Stimulated activated naive CD4-positive, alpha-beta T cell treated with Interleukin-2 at 50 U/mL for 16 hours (primary cell): ENCODE results near the gene ABCC3.

Experiments used
- DNase-seq: peaks from one replicate; lab custom pipeline; 2025; lab: John Stamatoyannopoulos, UW

ABCC3 gene

DNA sequence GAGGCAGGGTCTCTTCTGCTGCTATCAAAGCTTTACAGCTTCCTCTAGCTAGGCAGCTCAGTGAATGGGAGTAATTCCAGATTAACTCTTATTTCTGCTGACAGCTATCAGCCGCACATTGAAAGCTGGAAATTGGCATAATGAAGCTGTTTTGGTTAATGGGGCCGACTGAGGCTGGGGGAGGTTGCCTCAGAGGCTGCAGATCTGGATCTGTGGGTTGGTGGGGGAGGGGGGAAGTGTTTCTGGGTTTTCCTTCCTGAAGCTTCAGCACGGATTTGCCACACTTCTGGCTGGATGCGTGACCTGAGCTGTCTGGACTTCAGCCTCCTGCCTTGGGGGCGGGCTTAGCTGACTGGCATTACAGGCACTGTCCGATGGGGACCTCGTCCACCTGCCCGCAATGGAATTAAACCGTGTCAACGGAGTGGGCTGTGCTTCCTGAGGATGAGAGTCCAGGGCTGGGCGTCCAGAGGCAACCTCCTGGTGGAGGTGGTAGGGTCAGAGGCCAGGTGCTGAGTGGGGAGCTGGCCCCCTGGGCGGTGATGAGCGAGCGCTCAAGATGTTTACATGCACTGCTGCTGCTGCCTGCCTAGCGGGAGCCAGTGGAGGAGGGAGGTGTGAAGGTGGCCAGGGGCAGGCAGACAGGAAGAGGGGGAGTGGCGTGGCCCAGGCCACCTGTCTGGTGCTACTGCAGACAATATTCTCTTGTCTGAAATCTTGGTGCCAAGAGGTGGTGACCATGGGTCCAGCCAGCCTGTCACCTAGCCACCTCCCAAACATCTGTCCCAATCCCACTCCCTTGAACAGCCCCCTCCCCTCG lies 6.7 kb upstream of the ABCC3 start:
- no peak for DNase-seq

DNA sequence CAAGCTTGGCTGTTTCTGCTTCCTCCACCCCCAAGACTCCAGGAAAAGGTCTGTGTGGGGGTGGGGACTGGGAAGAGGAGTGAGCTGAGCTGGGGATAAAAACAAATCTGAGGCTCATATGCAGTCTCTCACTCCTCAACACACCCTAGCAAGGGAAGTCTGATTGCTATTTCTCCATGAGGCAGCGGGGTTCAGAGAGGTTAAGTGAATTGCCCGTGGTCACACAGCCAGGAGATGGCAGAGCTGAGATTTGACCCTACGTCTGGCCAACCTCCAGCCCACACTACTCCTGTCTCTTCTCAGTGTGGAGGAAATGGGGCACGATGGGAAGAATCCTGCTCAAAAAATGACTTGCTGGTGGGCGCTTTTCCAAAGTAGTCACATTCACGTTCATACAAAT lies 4.8 kb upstream of the ABCC3 start:
- no peak for DNase-seq

DNA sequence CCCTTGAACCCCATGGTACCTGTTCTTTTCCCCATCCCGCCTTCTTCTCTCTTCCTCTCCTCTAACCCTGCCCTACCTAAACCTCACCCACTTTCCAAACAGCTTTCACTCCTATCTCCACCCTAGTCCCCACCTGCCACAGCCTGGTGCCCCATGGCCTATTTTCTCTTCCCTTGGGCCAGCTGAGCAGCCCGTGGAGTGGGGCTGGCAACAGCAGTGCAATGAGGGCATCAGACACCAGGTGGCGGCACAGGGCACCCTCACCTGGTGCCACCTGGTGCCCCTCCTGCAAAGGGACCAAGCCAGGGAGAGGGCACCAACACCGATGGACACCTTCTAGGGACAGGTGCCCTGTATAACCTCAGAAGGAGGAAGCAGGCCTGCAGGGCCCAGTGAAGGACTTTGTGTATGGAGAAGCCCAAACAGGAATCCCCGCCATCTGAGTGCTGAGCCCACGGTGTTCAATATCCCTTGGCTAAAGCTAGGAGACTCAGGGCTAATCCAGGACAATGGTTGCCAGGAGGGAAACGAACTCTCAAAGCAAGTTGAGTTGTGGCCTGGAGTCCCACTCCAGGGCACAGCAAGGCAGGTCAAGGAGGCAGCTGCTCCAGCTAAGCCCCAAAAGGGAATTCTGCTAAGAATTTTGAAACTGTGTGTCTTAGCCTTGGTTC lies 4.0 kb upstream of the ABCC3 start:
- peak; percentile 31 for DNase-seq

DNA sequence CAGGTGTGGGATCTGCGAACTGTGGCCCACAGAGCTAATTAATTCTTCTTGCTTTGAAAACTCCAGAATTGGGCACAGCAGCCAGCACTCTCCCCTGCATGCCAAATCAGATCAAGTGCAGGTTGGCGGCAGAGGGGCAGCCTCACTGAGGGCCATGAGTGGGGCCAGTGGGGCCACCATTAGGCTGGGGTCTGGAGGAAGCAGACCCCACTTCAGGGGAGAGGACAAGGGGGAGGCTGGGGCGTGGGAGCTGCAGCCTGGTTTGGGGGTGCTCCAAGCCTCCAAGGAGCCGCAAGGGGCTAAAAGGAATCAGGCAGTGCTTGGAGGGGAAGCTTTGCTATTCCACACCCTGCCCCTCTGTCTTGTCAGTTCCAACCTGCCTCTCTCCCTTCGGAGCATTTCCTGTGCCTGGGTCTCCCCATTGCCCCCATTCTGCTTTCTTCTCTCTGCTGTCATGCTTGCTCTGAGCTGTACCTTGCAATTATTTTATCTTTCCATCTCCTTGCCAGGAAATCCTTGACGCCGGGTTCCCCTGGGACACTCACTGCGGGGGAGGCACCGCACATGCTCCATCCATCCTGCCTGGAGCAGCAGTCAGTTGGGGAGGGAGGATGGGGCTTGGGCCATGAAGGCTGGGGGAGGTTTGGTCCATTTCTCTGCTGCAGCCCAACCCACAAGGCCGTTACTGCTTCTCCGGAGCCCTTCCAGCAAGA lies 3.3 kb upstream of the ABCC3 start:
- DNase-seq: no peak

DNA sequence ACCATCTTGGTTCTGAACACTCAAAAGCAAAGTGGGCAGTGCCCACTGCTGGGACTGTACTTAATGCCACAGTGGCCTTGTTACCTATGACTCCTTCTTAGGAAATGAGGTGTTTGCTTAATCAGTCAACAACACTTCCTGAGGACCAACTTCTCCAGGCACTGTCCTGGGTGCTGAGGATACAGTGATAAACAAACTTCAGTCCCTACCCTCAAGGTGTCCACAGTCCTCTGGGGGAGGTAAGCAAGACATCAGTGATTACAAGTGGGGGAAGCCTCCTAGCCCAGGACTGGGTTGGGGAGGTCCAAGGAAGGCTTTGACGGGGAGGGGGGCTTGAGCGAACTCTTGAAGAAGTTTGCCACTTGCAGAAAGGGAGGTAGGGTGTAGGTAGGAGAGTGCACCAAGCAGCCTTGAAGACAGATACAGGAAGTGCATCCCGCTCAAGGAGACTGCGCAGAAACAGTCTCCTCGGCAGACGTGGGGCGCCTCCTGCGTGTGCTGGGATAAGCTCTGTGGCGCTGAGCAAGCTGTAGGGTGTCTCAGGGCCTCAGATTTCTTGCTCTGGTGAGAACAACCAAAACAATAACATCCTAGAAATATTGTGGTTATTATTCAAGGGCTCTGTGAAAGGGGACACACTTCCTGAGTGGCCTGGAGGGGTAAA lies 2.6 kb upstream of the ABCC3 start:
- DNase-seq: no peak

DNA sequence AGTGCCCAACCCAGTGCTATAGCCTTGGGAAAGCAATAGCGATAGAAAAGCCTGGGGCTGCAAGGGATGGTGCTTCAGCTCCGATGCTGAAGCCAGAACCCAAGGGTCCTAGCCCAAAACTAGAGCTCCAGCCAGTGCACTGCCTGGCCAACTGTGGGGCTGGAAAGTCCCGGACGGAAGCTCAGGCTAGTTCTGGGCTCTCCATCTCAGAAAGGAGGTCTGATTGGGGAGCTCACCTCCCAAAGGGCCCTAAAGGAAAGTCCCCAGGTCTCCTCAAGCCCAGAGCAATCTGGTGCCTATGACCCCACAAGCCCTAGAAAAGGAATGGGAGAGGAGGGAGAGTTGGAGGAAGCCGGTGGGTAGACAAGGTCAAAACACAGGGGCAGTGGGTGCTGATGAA lies 2.0 kb upstream of the ABCC3 start:
- no peak for DNase-seq

DNA sequence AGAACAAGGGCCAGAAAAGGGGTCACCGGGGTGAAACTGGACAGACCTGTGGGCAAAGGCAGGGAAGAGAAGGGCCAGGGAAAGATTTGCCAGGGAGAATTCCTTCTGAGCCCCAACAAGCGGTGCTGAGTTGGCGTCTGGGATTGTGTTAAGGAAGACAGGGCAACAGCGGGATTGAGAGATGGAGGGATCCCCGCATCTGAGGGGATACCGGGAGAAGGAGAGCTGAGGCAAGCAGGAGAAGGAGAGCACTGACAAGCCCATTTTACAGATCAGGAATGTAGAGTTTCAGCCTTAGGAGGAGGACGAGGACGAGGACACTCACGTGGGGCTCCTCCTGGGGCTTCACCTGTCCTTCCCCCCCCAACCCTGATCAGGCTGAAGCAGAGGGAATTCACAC lies 998 bp upstream of the ABCC3 start:
- DNase-seq: no peak

DNA sequence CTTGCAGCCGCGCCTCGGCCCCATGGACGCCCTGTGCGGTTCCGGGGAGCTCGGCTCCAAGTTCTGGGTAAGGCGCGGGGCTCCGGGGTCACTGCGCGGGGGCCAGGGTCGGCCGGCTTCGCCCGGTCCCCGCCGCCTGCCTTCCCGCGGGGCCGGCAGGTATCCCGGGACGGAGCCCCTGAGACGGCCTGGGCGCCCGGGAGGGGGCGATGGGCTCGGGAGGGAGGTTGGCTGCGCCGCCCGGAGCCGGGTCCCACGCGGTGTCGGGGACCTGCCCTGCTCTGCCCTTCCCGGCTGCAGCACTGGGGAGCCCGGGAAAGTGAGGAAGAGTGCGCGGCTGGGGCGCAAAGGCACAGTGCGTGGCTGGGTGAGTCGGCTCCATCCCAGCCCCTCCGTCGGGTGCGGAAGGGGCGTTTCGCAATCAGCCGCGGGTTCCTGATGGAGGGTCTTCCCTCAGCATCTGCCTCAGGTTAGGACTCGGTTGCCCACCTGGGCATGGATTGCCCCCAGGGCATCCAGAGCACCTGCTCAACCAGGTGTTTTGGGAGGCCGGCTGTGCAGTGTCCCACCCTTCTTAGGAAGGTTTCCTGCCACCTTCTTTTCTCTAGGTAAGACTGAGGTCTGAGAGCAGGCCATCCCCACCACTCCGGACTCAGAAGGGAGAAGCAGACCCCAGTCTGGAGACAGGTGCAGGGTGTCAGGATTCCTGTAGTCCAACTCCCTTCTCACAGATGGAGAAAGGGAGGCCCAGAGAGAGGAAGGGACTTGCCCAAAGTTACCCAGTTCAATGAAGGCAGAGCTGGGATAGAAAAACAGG lies 442 bp downstream of the ABCC3 start:
- DNase-seq: no peak

DNA sequence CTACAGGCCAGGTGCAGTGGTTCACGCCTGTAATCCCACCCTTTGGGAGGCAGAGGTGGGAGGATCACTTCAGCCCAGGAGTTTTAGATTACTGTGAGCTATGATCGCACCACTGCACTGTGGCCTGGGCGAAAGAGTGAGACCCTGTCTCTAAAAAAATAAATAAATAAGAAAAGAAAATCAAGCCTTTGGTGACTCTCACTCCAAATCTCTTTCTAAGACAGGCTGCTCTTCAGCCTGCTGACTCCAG lies 976 bp downstream of the ABCC3 start:
- DNase-seq: no peak

DNA sequence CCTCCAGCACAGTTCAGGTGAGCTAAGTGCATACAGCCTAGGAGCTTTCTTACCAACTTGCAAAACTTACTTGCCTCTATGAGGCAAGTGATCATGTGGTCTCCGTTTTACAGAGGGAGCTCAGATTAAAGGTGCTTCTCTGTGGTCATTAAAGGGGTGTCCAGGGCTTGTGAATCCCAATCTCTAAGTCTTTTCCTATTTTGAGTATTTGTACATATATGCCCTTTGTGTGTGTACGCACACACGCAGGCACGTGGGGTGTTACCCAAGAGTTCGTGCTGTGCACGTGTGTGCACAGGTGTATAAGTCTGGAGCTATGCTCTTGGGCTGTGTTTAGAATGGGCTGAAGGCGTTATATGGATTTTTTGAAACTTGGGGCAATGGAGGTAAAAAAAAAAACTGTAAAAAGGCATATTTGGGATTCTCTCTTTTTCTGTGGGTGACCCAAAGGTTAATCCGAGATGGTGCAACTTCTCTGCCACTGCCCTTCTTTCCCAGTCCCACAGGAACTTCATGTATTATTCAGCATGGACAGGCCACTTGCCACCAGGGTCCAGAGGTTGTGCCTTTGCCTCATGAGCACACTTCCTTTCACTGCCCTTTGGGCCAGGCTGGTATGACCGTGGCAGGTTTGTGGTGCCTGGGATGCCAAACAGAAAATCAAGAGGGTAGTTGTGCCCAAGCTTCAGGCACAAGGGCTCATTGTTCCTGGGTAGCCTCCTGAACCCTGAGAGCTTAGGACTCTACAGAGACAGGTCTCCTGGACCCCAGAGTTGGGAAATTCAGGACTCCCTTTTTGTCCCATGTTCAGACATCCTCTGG lies 1.5 kb downstream of the ABCC3 start:
- DNase-seq: no peak

DNA sequence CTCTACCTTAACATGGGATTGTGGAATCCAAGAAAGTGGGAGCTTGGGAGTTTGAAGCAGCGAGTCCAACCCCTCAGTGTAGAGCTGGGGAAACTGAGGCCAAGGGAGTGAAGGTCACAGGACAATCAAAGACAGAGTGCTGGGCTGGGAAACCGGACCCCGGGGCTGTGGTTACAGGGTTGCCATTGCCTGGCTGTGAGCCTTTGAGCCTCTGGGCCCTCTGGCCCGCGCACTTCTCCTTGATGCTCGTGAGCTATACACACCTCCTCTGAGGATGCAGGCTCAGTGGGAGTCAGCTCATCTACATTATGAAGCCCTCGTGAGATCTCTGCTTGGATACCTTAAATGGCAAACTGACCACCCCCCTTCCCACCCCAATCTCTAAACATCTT lies 2.1 kb downstream of the ABCC3 start:
- DNase-seq: no peak

DNA sequence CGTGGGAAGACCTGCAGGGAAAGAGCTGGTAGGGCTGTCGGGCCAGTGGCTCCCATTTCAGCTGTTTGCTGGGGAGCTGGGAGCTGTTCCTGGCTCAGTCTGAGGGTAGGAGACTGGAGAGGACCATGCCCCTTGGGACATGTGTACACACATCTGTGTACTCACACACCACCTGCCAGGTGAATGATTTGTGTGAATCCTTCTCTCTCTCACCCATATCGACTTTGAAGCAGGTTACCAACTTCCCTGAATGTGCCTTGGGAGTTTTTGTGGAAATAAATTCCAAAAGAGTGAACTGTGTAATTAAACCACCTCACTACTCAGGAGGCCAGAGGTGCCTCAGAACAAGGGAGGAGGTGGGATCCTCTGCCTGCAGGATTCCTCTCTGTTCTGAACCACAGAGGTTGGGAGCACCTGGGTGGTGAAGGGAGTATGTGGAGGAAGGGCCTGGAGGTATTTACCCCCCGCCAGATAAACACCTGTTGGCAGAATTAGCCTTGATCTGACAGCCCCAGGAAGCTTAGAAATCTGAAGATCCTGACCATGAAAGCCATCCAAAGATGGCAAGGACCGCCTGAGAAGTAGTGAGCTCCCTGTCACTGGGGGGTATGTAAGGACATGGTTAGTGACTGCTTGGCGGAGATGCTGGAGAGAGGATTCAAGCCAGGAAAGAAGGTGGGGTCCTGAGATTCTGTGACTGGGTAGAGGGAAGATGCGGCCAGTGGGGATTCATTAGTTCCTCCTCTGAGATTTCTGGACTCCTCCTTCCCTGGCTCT lies 3.3 kb downstream of the ABCC3 start:
- no peak for DNase-seq

DNA sequence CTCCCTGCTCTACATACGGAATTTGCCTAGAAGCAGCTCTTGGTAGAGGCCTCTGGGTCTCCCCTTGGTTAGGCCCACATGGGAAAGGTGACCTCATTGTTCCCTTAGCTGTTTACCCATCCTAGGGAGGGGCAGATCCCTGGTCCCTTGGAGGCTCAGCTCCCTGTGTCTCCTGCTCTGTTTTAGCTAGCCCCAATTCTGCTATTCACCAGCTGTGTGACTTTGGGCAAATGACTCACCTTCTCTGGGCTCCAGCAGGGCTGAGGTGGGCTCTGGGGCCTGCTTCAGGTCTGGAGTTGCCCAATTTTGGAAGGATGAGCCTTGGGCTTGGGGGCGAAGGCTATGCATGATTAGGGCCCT lies 3.9 kb downstream of the ABCC3 start:
- no peak for DNase-seq

DNA sequence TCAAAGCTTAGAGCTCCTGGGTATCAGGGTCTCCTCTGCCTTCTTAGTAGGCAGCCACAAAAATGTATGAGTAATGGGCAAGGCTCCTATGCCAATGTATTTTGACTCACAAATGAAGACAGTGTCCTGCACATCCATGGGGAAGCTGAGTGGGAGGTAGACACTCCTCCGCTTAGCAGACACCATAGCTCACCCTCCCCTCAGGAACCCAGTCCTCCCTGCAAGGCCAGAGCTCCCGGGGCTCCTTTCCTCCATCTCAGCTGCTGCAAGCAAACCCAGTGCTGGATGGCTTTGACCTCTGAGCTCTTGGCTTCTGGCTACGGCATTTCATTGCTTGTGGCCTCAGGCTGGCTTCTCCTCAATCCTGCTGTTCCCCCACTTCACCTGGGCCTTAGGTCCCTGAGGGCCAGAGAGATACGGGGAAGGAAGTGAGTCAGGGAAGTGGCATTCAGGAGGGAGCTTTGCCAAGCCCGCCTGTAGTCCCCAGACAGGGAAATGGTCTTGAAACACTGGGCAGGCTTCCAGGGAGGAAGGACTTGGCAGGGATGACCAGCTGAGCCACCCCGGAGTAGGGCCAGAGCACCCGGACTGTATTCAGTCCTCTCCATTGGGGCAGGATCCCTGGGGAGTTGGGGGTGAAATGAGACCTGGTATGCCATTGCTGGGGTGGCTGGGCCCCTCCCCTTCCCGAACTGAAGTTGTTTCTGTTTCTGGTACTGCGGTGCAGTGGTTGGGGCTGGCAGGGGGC lies 4.5 kb downstream of the ABCC3 start:
- DNase-seq: no peak

DNA sequence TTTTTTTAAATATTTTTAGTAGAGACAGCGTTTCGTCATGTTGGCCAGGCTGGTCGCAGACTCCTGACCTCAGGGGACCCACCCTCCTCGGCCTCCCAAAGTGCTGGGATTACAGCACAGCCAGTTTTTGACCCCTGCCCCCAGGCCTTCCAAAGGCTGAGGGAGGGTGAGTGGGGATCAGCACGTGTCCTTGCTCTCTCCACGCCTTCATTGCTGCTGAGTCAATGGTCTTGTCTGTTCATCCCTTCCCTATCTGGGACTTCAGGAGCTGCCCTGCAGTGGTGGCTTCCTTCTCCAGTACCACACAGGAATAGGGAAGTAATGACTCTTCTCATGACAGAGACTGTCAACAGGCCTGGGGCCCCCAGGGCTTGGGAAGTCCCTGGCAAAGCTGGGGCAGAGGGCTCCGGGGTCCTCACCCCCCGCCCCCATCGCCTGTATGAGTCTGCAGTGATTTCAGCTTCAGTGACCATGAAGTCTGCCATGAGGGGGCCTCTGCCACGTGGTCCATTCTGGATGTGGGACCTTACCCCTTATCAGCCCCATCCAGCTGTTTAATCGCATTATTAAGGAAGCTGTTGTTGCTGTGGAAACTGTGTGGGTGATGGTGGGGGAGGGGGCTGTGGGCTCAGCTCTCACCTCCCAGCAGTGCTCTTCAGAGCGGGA lies 6.1 kb downstream of the ABCC3 start:
- no peak for DNase-seq

DNA sequence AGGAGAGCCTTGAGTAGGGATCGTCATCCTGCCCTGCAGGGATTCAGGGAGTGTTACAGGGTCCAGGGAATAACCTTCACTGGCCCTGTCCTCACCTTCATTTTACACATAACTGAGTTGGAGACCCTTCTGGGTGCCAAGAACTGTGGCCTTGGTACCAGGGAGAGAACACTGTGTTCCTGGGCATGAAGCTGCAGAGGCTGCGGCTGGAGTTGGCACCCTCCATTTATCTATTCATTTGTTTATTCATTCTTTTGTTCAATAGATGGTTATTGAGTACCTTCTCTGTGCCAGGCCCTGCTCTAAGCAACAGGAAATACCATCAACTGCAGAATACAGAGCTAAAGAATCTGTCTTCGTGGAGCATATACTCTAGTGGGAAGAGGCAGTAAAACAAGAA lies 6.7 kb downstream of the ABCC3 start:
- no peak for DNase-seq

DNA sequence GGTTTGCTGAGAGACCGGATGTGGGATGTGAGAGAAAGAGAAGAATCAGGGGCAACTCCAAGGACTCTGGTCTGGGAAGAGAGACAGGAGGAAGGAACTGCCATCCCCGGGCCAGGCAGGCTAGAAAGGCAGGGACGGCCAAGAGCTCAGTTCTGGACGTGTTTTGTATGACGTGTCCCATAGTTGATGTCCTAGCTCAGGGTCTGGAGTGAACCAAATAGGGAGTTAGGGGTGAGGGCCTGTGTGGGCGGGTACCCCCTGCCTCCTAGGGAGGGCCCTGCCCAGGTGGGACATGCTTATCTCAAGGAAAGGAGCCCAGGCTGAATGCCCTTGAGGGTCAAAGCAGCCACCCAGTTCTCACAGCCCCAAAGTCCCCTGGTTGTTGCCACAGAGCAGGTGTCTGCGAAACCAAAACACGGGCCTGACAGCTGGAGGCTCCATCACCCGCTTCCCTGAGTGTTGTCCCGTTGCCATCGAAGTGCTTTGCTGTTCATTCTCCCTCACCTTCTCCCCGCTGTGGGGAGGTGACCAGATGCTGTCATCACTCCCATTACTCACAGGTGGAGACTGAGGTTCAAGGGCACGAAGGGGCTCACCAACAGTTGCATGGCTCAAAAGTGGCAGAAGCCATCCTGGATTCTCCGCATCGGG lies 7.5 kb downstream of the ABCC3 start:
- no peak for DNase-seq
